ENCODE data around the gene SLC27A1. TPM values are rescaled to one million over a fixed set of nuclear protein-coding genes. Genes with fewer than 3 reads are reported as not detected.

The SLC27A1 gene
- total and polyA plus RNA-seq, 10 of the 15 experiments (the other 5 are each of a cell fraction or from before 2014, with no cell fraction given): 0.11 to 2.3 (median 1.2) TPM

DNA sequence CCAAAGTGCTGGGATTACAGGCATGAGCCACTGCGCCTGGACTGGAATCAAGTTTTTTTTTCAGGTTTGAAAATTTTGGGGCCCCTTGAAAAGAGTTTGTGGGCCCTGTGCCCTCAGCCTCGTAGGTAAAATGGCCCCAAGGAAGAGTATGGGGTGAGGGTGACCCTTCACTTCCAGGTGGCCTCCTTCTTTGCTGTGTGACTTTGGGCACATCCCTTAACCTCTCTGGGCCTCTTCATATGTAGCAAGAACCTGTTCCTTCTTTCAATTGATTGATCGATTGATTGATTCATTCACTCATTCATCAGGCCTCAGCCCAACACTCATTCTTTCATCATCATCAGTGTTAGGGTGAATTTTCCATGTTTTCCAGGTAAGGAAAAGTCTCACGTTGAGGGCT lies 18.5 kb upstream of the SLC27A1 start:
- Histone ChIP-seq H3K4me1 (ENCODE audit: control insufficient read depth, insufficient read depth, low read length) (peaks cover 11% of the 10 kb centered on the region), H3K9me3 (replicated peaks; ENCODE audit: control insufficient read depth, insufficient read depth, low read length) (no peaks in the 10 kb centered on the region; the same call in 2 of the 3 replicates), H3K4me3 (no peak overlapping the region), H3K27ac (ENCODE audit: control insufficient read depth, insufficient read depth) (no peak overlapping the region), H4K20me1 (ENCODE audit: control insufficient read depth, insufficient read depth) (no peaks in the 10 kb centered on the region; the same call in 1 of the 2 replicates), H3K36me3 (ENCODE audit: control insufficient read depth in 2 of 2, insufficient read depth in 2 of 2, low read length in 1 of 2) (no peaks in the 10 kb centered on the region), H3K79me2 (ENCODE audit: control insufficient read depth, insufficient read depth, low read length) (no peaks in the 10 kb centered on the region), H2AFZ (ENCODE audit: control insufficient read depth, low read depth, low read length) (no peak overlapping the region), H3K4me2 (ENCODE audit: control insufficient read depth, insufficient read depth) (no peak overlapping the region), H3K27me3 (replicated peaks in 1 of 2; ENCODE audit: control insufficient read depth in 2 of 2, insufficient read depth in 2 of 2, low read length in 1 of 2) (peaks cover 8 to 9% of the 10 kb centered on the region in 2 experiments; a peak in 3 of 4 replicates), H3K9ac (ENCODE audit: control insufficient read depth, insufficient read depth, low read length) (no peak overlapping the region)
- ATAC-seq (no peak), FAIRE-seq (no peak), DNase-seq (ENCODE audit: low read depth, low spot score) (no peak)
- SMC1A ChIA-PET (ENCODE audit: uncharacterized antibody, unreplicated experiment): interaction anchor here (1.0 to 1.4 kb wide), 2 partner anchors 17 to 147 kb away, joined by 3 to 5 read pairs; no protein-coding TSS in a partner anchor
- RAD21 ChIA-PET (ENCODE audit: unreplicated experiment): no interaction called here
- intact Hi-C loops (cut with micrococcal nuclease; ENCODE audit: unreplicated experiment) (no loop called here), in situ Hi-C loops (cut with MboI) (no loop called here)
- no TSS peak for BruUV-seq (replicated peaks)
- POLR2A ChIA-PET: interaction anchor here (0.6 kb wide), 1 partner anchor 13 kb away, joined by 3 read pairs; no protein-coding TSS in a partner anchor
- CTCF ChIA-PET: interaction anchor here (0.6 kb wide), 1 partner anchor 48 kb away, joined by 3 read pairs; no protein-coding TSS in a partner anchor
- WGBS (ENCODE audit: insufficient coverage, insufficient replicate concordance, low lambda C conversion rate, missing lambda C conversion rate): 57% methylated on average over 4 of the region's 4 CpGs
- TF ChIP-seq ZBED1 (IDR thresholded peaks at IDR 0.05; ENCODE audit: borderline replicate concordance): no peak
- TF ChIP-seq KDM1A (IDR thresholded peaks at IDR 0.05; ENCODE audit: borderline replicate concordance): no peak
- TF ChIP-seq ZNF384 (IDR thresholded peaks at IDR 0.05; ENCODE audit: borderline replicate concordance, low read depth, low read length): no peak
- no peak for TF ChIP-seq RB1 (IDR thresholded peaks at IDR 0.05; ENCODE audit: borderline replicate concordance)
- TF ChIP-seq CHD1 (IDR thresholded peaks at IDR 0.05; ENCODE audit: low read depth, low read length): no peak
- TF ChIP-seq ETV6 (conservative IDR thresholded peaks at IDR 0.05 in 1 of 2, IDR thresholded peaks at IDR 0.05 in 1 of 2; ENCODE audit: borderline replicate concordance in 1 of 2, low read depth in 1 of 2): no peak
- TF ChIP-seq POU2F2 (IDR thresholded peaks at IDR 0.05; ENCODE audit: borderline replicate concordance, low read depth, low read length): no peak
- TF ChIP-seq, protein P1, sequence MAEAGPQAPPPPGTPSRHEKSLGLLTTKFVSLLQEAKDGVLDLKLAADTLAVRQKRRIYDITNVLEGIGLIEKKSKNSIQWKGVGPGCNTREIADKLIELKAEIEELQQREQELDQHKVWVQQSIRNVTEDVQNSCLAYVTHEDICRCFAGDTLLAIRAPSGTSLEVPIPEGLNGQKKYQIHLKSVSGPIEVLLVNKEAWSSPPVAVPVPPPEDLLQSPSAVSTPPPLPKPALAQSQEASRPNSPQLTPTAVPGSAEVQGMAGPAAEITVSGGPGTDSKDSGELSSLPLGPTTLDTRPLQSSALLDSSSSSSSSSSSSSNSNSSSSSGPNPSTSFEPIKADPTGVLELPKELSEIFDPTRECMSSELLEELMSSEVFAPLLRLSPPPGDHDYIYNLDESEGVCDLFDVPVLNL (IDR thresholded peaks at IDR 0.05; ENCODE audit: low read depth, low read length): no peak
- no peak for TF ChIP-seq CREM (IDR thresholded peaks at IDR 0.05; ENCODE audit: low read depth)
- TF ChIP-seq ASH2L (IDR thresholded peaks at IDR 0.05; ENCODE audit: borderline replicate concordance, low read depth): no peak
- no peak for TF ChIP-seq RBBP5 (conservative IDR thresholded peaks at IDR 0.05)
